IMR-90 (cell line): Measurements from ENCODE around the gene MORC2. TPM values are rescaled to one million over a fixed set of nuclear protein-coding genes. Genes with fewer than 3 reads are reported as not detected.

Experiments used
- ATAC-seq: fragments of 200-7000 bp; cut with Tn5 transposase; 2 replicates; pipeline ENCODE4 v1.9.1; 2020; ENCODE audit warnings: low read depth, mild to moderate bottlenecking, moderate library complexity
- BruUV-seq: library from RNA; stranded (reverse); fragments of 400-500 nt; replicated peaks from 2 replicates; lab custom pipeline; 2021; lab: Mats Ljungman, UMichigan
- CTCF ChIA-PET: fragments of 300-600 bp; formaldehyde crosslinking; extraction: SDS; loops from one replicate; lab custom pipeline; 2021; ENCODE audit warnings: antibody characterized with exemption; lab: Yijun Ruan, JAX
- POLR2A ChIA-PET: fragments of 300-600 bp; sonication (Branson Sonifier 250); formaldehyde crosslinking; loops from one replicate; lab custom pipeline; 2022; ENCODE audit warnings: antibody characterized with exemption; ENCODE audit not compliant: unreplicated experiment; lab: Charles Lee
- DNase-seq: peaks from one replicate; pipeline ENCODE4 v3.0.0; 2013
- H2AFZ ChIP-seq: replicated peaks from 2 replicates; pipeline ENCODE3; 2013; ENCODE audit warnings: low read length, mild to moderate bottlenecking; ENCODE audit not compliant: poor library complexity
- H2AK5ac ChIP-seq: 2 replicates; pipeline ENCODE4 v1.6.1; 2013; ENCODE audit warnings: low read depth, low read length, inconsistent platforms
- H2AK9ac ChIP-seq: replicated peaks from 2 replicates; pipeline ENCODE3; 2013; ENCODE audit warnings: mild to moderate bottlenecking, low read depth, low read length, moderate library complexity; ENCODE audit not compliant: poor library complexity
- H2BK120ac ChIP-seq: 2 replicates; pipeline ENCODE4 v1.6.1; 2013; ENCODE audit warnings: low read depth, low read length, inconsistent platforms
- H2BK15ac ChIP-seq: 3 replicates; pipeline ENCODE4 v1.6.1; 2013; ENCODE audit warnings: low read depth, low read length, inconsistent platforms
- H2BK20ac ChIP-seq: 2 replicates; pipeline ENCODE4 v1.6.1; 2013; ENCODE audit warnings: low read depth, mild to moderate bottlenecking, inconsistent platforms, low read length, moderate library complexity
- H2BK5ac ChIP-seq: 2 replicates; pipeline ENCODE4 v1.6.1; 2013; ENCODE audit warnings: mild to moderate bottlenecking, low read depth, low read length, inconsistent platforms; ENCODE audit not compliant: poor library complexity, severe bottlenecking
- H3K14ac ChIP-seq: replicated peaks from 2 replicates; pipeline ENCODE4 v1.6.1; 2013; ENCODE audit warnings: low read depth, low read length, inconsistent platforms
- H3K18ac ChIP-seq: 2 replicates; pipeline ENCODE4 v1.6.1; 2013; ENCODE audit warnings: low read depth, low read length, control low read depth
- H3K23ac ChIP-seq: 2 replicates; pipeline ENCODE4 v1.6.1; 2013; ENCODE audit warnings: low read depth, low read length, inconsistent platforms
- H3K27ac ChIP-seq: 2 replicates; pipeline ENCODE4 v1.5.1; 2013; ENCODE audit warnings: mild to moderate bottlenecking, control low read depth, low read length; ENCODE audit not compliant: insufficient read depth
- H3K27me3 ChIP-seq: 2 replicates; pipeline ENCODE4 v1.6.1; 2013; ENCODE audit warnings: low read length; ENCODE audit not compliant: control insufficient read depth, insufficient read depth
- H3K36me3 ChIP-seq: 2 replicates; pipeline ENCODE4 v1.6.1; 2013; ENCODE audit warnings: low read length, mixed read lengths; ENCODE audit not compliant: control insufficient read depth, insufficient read depth
- H3K4ac ChIP-seq: 2 replicates; pipeline ENCODE4 v1.6.1; 2013; ENCODE audit warnings: low read depth, low read length, inconsistent platforms
- H3K4me1 ChIP-seq: 2 replicates; pipeline ENCODE4 v1.6.1; 2013; ENCODE audit warnings: low read length, mixed read lengths; ENCODE audit not compliant: control insufficient read depth, insufficient read depth
- H3K4me2 ChIP-seq: 2 replicates; pipeline ENCODE4 v1.6.1; 2013; ENCODE audit warnings: low read depth, mild to moderate bottlenecking, control low read depth, low read length, moderate library complexity
- H3K4me3 ChIP-seq: 2 replicates; pipeline ENCODE4 v1.5.1; 2013; ENCODE audit warnings: low read depth, mild to moderate bottlenecking, control low read depth, low read length, moderate library complexity; ENCODE audit not compliant: insufficient read depth
- H3K56ac ChIP-seq: 2 replicates; pipeline ENCODE4 v1.6.1; 2013; ENCODE audit warnings: low read length, inconsistent platforms; ENCODE audit not compliant: insufficient read depth; ENCODE audit errors: extremely low read depth
- H3K79me1 ChIP-seq, 2 experiments: 2 replicates each; pipeline ENCODE4 v1.6.1; 2013; ENCODE audit warnings: low read length in 2 of 2, inconsistent platforms in 1 of 2, low read depth in 1 of 2
- H3K9ac ChIP-seq: 2 replicates; pipeline ENCODE4 v1.6.1; 2013; ENCODE audit warnings: low read depth, low read length, control low read depth
- H3K9me1 ChIP-seq: 2 replicates; pipeline ENCODE4 v1.6.1; 2013; ENCODE audit warnings: low read length, inconsistent platforms; ENCODE audit not compliant: insufficient read depth
- H3K9me3 ChIP-seq: 2 replicates; pipeline ENCODE4 v1.6.1; 2013; ENCODE audit warnings: low read length; ENCODE audit not compliant: control insufficient read depth, insufficient read depth
- H4K20me1 ChIP-seq: 2 replicates; pipeline ENCODE4 v1.6.1; 2013; ENCODE audit warnings: low read length, inconsistent platforms; ENCODE audit not compliant: insufficient read depth
- H4K5ac ChIP-seq: 2 replicates; pipeline ENCODE4 v1.6.1; 2013; ENCODE audit warnings: mild to moderate bottlenecking, low read depth, low read length, control low read depth
- H4K8ac ChIP-seq, 2 experiments: 2 replicates each; pipeline ENCODE4 v1.6.1; 2013; ENCODE audit warnings: low read depth in 2 of 2, low read length in 2 of 2, control low read depth in 1 of 2, inconsistent platforms in 1 of 2
- H4K91ac ChIP-seq: 2 replicates; pipeline ENCODE4 v1.6.1; 2013; ENCODE audit warnings: low read depth, low read length, inconsistent platforms; ENCODE audit not compliant: insufficient read depth
- BHLHE40 ChIP-seq: fragments of 150-350 bp; IDR thresholded peaks from 2 replicates; pipeline ENCODE4 v1.6.1; 2016; ENCODE audit warnings: mild to moderate bottlenecking, low read depth, low read length
- CEBPB ChIP-seq: IDR thresholded peaks from 2 replicates; pipeline ENCODE4 v1.6.1; 2012; ENCODE audit warnings: low read depth, low read length, improper control_type of control experiment
- CHD1 ChIP-seq: IDR thresholded peaks from 2 replicates; pipeline ENCODE4 v1.6.1; 2012; ENCODE audit warnings: low read depth, low read length, improper control_type of control experiment
- CTCF ChIP-seq: conservative IDR thresholded peaks from 2 replicates; pipeline ENCODE4 v1.5.1; 2012; ENCODE audit warnings: mild to moderate bottlenecking, low read depth, low read length, improper control_type of control experiment
- FOS ChIP-seq: fragments of 150-350 bp; IDR thresholded peaks from 2 replicates; pipeline ENCODE4 v1.6.1; 2016; ENCODE audit warnings: low read depth, low read length
- MAFK ChIP-seq: IDR thresholded peaks from 2 replicates; pipeline ENCODE4 v1.6.1; 2012; ENCODE audit warnings: low read depth, low read length, improper control_type of control experiment
- NFE2L2 ChIP-seq: fragments of 150-350 bp; IDR thresholded peaks from 2 replicates; pipeline ENCODE4 v1.6.1; 2016; ENCODE audit warnings: low read depth, mild to moderate bottlenecking, low read length
- POLR2A ChIP-seq: IDR thresholded peaks from 2 replicates; pipeline ENCODE4 v1.6.1; 2012; ENCODE audit warnings: mild to moderate bottlenecking, low read depth, low read length
- RAD21 ChIP-seq: IDR thresholded peaks from 2 replicates; pipeline ENCODE4 v1.6.1; 2012; ENCODE audit warnings: low read length, improper control_type of control experiment
- SMC3 ChIP-seq: fragments of 150-350 bp; IDR thresholded peaks from 2 replicates; pipeline ENCODE4 v1.6.1; 2016; ENCODE audit warnings: low read depth, mild to moderate bottlenecking, antibody characterized with exemption, low read length, moderate library complexity
- WGBS, 2 experiments: methylation state at CpG; one replicate each; pipeline versions ENCODE4 v1.1.5 to v1.1.7; 2013; ENCODE audit warnings: missing lambda C conversion rate in 2 of 2; ENCODE audit not compliant: insufficient read length in 1 of 2; ENCODE audit errors: extremely low coverage in 2 of 2; 5-methylcytosine and 5-hydroxymethylcytosine counted together
- dilution Hi-C: fragments of 300-500 bp; cut with HindIII; formaldehyde crosslinking; loops from one replicate; pipeline ENCODE4 v1.14.3; 2018; ENCODE audit warnings: low sequenced_read_pairs; ENCODE audit not compliant: unreplicated experiment
- in situ Hi-C: fragments of 300-500 bp; cut with MboI; formaldehyde crosslinking; loops from 3 replicates; pipeline ENCODE4 v1.14.3; 2019; ENCODE audit warnings: low sequenced_read_pairs, inconsistent platforms, mixed read lengths
- intact Hi-C: fragments of 100-400 bp; cut with micrococcal nuclease; formaldehyde crosslinking; loops from 2 replicates; pipeline ENCODE4 v1.10.0; 2022
- polyA plus RNA-seq, 3 experiments: library from polyadenylated mRNA; depleted of rRNA; stranded (reverse); fragments of >200 nt; gene quantifications; 2 replicates each; pipeline ENCODE4 v1.2.3, GENCODE V29; 2012; ENCODE audit warnings: low replicate concordance in 1 of 3
- total RNA-seq: library from RNA; depleted of rRNA; stranded (reverse); fragments of >200 nt; gene quantifications from 2 replicates; pipeline ENCODE4 v1.2.3, GENCODE V29; 2012

The MORC2 gene
- total and polyA plus RNA-seq, 2 of the 4 experiments (the other 2 are of a cell fraction) = 15.8 to 24.7 TPM

- TF ChIP-seq NFE2L2 = no peak
- TF ChIP-seq RAD21 = no peak
Observed at GRCh38 chr22:30893434-30894370, 74.9 kb downstream of the MORC2 start (continued).

DNA sequence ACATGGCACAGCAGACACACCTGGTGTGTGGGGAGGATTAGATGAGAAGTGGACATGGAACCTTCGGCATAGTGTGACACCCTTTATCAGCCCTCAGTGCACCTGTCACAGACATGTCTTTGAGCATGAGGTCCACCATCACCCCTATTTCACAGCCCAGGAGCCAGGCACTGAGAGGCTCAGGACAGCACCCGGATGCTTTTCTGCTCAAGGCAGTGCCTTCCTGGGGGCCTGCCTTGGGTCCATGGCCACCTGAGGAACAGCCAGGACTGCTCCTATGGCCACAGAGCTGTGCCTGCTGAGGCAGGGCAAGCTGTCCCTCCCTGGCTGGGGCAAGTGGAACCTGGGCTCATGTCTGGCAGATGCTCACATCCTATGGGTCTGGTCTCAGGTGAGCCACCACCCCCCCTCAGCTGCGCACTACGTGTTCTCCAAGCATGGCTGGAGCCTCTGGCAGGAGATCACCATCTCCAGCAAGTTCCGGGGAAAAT, 75.8 kb downstream of the MORC2 start:
- Histone ChIP-seq H3K23ac (no peak overlapping the region), H4K91ac (no peak overlapping the region), H3K4me3 (no peak overlapping the region), H3K14ac (no peak overlapping the region), H4K5ac (no peak overlapping the region), H2BK120ac (no peak overlapping the region), H3K18ac (no peak overlapping the region), H2BK20ac (no peak overlapping the region), H4K8ac (no peak overlapping the region), H3K4me1 (no peaks in the 10 kb centered on the region), H2BK5ac (no peak overlapping the region), H3K4ac (no peak overlapping the region), H3K27me3 (no peaks in the 10 kb centered on the region), H3K79me1 (no peaks in the 10 kb centered on the region), H3K36me3 (no peaks in the 10 kb centered on the region), H4K20me1 (0 out of 2 replicates have a peak, but pooled peaks cover 3% of the 10 kb centered on the region), H3K27ac (no peak overlapping the region), H3K56ac (no peak overlapping the region), H3K9me3 (no peaks in the 10 kb centered on the region), H3K4me2 (no peak overlapping the region), H2AFZ (no peak overlapping the region), H2BK15ac (no peak overlapping the region), H2AK5ac (no peak overlapping the region), H2AK9ac (no peak overlapping the region), H3K9ac (no peak overlapping the region), H3K9me1 (no peaks in the 10 kb centered on the region)
- TF ChIP-seq CEBPB (no peak), MAFK (no peak), BHLHE40 (no peak), CTCF (no peak), CHD1 (no peak), RAD21 (no peak), FOS (no peak), POLR2A (no peak), SMC3 (no peak)
- POLR2A ChIA-PET = no interaction called here
- CTCF ChIA-PET = no interaction called here
- intact Hi-C loops (no loop called here), dilution Hi-C loops (no loop called here), in situ Hi-C loops (no loop called here)
- no TSS peak for BruUV-seq
- no peak for ATAC-seq
- DNase-seq = no peak
- no CpG with 5 or more reads among the region's 5 CpGs for WGBS, 2 experiments
